Urinary bladder (tissue), 4 donors: ENCODE results near the gene IFNK. TPM values are rescaled to one million over a fixed set of nuclear protein-coding genes. Genes with fewer than 3 reads are reported as not detected.

Source experiments
- DNase-seq: peaks from one replicate; pipeline ENCODE4 v3.0.0-alpha.2; 2015; ENCODE audit errors: extremely low spot score
- H3K27ac ChIP-seq: one replicate; pipeline ENCODE4 v1.5.1; 2013; ENCODE audit warnings: low read depth, mild to moderate bottlenecking, moderate library complexity
- H3K36me3 ChIP-seq: one replicate; pipeline ENCODE4 v1.6.1; 2013; ENCODE audit warnings: mild to moderate bottlenecking, moderate library complexity; ENCODE audit not compliant: insufficient read depth
- H3K4me1 ChIP-seq: one replicate; pipeline ENCODE4 v1.6.1; 2013; ENCODE audit warnings: mild to moderate bottlenecking, moderate library complexity; ENCODE audit not compliant: insufficient read depth
- H3K4me3 ChIP-seq: one replicate; pipeline ENCODE4 v1.5.1; 2013; ENCODE audit warnings: low read depth, low read length
- WGBS: extraction: QIAGEN DNeasy Blood & Tissue Kit; methylation state at CpG from one replicate; pipeline ENCODE4 v1.1.7; 2013; 5-methylcytosine and 5-hydroxymethylcytosine counted together
- polyA plus RNA-seq: library from polyadenylated mRNA; stranded (reverse); fragments of 200-250 nt; gene quantifications from one replicate; pipeline ENCODE4 v1.2.3, GENCODE V29; 2013
- total RNA-seq: library from RNA; depleted of rRNA; stranded (reverse); fragments of >200 nt; gene quantifications from one replicate; pipeline ENCODE4 v1.2.3, GENCODE V29; 2014
- donor health status: healthy with polysubstance abuse.
- donor health status: healthy.

The IFNK gene
- total and polyA plus RNA-seq, 2 donors, result not detected

DNA sequence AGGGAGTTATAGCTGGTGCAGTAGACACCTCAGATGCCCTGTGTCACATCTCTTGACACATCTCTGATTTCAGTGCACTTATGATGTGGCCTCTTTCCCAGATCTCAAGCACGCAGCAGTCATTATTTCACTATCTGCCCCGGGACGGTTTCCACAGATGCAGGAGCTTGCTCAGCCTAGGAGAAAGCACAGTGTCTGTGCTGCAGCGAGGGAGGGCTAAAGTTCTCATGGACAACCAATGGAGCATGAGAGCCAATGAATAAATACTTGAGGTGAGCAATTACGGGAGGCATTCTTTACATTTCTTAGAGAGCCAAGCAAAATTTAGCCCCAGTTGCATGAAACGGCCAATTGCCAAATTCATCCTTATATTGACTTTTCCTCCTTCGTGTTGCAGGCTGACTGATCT, 12.9 kb downstream of the IFNK start:
- H3K36me3 ChIP-seq, result no peaks in the 10 kb centered on the region
- WGBS, result 69% methylated on average over 7 of the region's 7 CpGs
- peaks cover 3% of the 10 kb centered on the region for H3K4me1 ChIP-seq
- no peak overlapping the region for H3K27ac ChIP-seq
- DNase-seq, result no peak
- H3K4me3 ChIP-seq, result no peak overlapping the region

DNA sequence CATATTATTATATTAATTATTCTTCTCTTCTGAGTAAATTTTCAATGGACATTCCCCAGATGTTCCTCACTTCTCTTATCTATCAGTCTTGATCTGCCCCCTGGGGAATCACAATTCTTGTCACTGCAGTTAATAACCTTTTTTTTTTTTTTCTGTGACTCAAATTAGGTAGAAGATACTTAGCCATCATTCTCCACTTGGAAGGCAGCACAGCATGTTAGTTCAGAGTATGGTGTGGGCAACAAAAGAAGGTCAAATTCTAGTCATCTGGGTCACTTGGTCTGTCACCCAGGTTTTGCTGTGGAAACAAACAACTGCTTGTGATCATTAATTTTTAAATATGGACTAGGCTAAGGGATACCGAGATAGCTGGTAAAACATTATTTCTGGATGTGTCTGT, 13.7 kb downstream of the IFNK start:
- Histone ChIP-seq H3K27ac (no peak overlapping the region), H3K4me3 (no peak overlapping the region), H3K4me1 (peaks cover 3% of the 10 kb centered on the region), H3K36me3 (no peaks in the 10 kb centered on the region)
- 93% methylated on average over 1 of the region's 1 CpG for WGBS
- no peak for DNase-seq

DNA sequence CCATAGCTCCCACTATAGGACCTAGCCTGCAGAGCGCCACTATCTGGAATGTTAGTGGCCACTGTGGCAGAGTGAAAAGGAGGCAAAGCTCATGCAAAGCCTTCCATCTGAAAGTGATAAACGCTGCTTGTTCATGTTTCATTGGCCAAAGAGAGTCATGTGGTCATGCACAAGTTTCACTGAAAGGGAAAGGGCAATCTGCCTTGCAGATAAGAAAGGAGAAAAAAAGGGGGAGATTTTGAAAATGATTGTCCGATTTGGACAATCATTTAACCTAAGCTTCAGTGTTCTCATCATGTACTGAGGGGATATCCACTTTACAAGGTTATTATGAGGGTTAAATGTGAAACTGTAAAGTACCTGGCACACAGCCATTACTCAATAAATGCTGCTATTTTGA, 14.6 kb downstream of the IFNK start:
- WGBS, result 83% methylated on average over 3 of the region's 3 CpGs
- H3K4me1 ChIP-seq, result peaks cover 3% of the 10 kb centered on the region
- no peaks in the 10 kb centered on the region for H3K36me3 ChIP-seq
- no peak for DNase-seq
- no peak overlapping the region for H3K4me3 ChIP-seq
- H3K27ac ChIP-seq, result peak overlapping the region; percentile 45

DNA sequence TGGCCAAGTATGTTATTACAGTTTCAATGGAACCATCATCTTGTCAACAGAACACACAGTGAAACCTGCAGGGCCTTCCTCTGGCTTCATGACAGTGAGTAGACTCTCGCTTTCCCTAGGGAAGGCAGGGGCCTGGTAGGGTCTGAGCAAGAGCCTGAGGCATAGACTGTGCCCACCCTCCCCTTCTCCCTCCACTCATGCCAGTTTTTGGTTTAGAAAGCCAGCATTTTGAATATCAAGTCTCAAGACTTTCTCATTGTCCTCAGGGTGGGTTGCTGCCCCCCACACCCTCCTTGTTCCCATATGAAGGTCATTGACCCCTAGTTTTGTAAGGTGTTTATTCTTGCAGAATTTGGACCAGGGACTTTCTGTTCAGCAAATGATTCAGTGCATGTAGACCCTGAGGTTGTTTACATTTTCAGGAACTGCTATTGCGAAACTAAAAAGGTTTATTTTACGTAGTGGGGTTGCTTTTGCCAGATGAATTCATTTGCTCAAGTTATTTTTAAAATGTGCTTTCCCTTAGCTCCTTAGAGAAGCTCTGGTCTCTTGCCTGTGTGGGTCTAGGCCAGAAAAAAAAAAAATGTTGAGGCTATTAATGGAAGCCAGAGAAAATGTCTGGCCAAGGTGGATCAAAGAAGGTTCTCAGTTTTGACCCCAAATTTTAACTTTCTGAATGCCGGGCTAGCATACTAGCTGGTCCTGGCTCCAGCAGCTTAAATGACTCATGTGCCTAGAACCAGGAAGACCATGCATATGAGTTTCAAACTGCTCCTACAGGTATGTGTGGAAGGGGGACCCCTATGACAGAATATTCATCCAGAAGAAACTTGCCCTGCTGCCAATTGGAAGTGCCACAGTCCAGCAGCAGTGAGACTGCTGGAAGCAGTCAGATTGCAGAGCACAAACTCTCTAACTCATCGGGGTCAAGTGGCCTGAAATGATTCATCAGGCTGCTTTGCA, 15.7 kb downstream of the IFNK start:
- Histone ChIP-seq H3K27ac (peak overlapping the region; percentile 88), H3K4me3 (no peak overlapping the region), H3K36me3 (no peaks in the 10 kb centered on the region), H3K4me1 (peaks cover 3% of the 10 kb centered on the region)
- peak; percentile 36 for DNase-seq
- WGBS, result 29% methylated on average over 5 of the region's 5 CpGs

DNA sequence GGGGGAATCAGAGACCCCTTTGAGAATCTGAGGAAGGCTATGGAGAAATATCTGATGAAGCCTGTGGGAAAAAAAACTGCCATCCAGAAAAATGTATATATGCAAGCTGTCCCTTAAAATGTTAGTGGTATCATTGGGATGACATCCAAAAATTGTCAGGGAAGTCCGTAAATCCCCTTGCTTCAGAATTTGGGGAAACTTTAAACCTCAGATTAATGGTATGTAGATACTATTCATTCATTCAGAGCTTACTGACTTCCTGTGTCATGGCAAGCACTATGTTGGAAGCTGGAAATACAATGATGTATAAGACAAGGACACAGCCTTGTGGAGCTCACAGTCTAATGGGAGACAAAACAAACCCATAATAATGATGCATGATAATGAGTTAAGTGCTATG, 16.4 kb downstream of the IFNK start:
- H3K4me1 ChIP-seq, result peaks cover 2% of the 10 kb centered on the region

DNA sequence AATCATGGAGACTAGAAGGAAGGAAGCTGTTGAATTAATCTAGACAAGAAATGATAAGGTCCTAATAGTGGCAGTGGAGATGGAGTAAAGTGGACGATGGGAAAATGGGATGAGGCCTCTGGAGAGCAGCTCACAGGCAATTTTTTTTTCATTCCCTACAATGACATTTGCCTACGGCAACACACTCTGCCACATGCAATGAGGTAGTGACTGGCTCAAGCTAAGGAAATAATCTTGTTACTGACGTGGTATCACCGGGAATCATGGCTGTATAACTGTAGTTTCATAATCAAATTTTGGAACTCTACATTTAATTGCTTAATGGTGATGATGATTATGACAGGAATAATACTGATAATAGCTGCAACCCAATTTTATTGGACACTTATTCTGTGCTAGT, 17.6 kb downstream of the IFNK start:
- H3K36me3 ChIP-seq, result no peaks in the 10 kb centered on the region
- no peak overlapping the region for H3K27ac ChIP-seq
- no peak overlapping the region for H3K4me3 ChIP-seq
- 96% methylated on average over 4 of the region's 4 CpGs for WGBS
- no peak for DNase-seq
- H3K4me1 ChIP-seq, result peaks cover 2% of the 10 kb centered on the region

More for the DNA sequence above, 16.4 kb downstream of the IFNK start:
- Histone ChIP-seq H3K36me3 (no peaks in the 10 kb centered on the region), H3K4me3 (no peak overlapping the region), H3K27ac (no peak overlapping the region)
- WGBS, result 37% methylated on average over 1 of the region's 1 CpG
- no peak for DNase-seq

DNA sequence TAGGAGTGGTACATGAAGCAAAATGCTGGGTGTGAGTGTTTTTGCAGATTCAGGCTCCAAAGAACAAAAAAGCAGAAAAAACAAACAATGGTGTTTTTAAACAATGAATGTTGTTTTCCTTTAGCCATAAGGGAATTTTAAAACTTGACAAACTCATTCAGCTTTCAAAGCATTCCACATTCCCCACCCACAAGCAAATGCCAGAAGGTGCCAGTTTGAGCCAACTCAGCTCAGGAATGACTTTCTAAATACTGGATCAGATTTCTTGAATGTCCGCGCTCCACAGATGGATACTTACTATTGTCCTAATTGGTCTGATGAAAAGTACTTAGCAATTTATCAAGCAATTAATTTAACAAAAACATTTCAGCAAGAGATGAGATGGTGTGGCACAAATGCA, 18.4 kb downstream of the IFNK start:
- Histone ChIP-seq H3K36me3 (no peaks in the 10 kb centered on the region), H3K4me1 (peaks cover 2% of the 10 kb centered on the region), H3K27ac (no peak overlapping the region), H3K4me3 (no peak overlapping the region)
- WGBS, result 95% methylated on average over 2 of the region's 2 CpGs
- DNase-seq, result no peak

DNA sequence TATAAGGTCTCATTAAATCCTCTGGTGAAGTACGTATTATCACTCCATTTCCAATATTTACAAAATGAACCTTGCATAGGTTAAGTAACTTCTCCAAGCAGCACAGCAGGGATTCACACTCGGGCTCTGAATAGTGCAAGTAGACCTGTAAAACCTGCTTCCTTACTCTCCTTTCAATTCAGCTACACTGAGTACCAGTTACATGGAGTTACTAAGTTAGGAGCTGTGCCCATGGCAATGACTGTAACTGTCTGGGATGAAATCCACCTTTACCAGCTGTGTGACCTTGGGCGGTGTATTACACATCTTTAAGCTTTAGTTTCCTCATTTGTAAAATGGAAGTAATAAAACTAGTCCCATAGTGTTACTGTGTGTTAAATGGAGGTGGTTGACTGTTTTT, 21.4 kb downstream of the IFNK start:
- Histone ChIP-seq H3K4me3 (no peak overlapping the region), H3K36me3 (no peaks in the 10 kb centered on the region), H3K27ac (no peak overlapping the region), H3K4me1 (no peaks in the 10 kb centered on the region)
- no peak for DNase-seq
- 97% methylated on average over 3 of the region's 3 CpGs for WGBS

DNA sequence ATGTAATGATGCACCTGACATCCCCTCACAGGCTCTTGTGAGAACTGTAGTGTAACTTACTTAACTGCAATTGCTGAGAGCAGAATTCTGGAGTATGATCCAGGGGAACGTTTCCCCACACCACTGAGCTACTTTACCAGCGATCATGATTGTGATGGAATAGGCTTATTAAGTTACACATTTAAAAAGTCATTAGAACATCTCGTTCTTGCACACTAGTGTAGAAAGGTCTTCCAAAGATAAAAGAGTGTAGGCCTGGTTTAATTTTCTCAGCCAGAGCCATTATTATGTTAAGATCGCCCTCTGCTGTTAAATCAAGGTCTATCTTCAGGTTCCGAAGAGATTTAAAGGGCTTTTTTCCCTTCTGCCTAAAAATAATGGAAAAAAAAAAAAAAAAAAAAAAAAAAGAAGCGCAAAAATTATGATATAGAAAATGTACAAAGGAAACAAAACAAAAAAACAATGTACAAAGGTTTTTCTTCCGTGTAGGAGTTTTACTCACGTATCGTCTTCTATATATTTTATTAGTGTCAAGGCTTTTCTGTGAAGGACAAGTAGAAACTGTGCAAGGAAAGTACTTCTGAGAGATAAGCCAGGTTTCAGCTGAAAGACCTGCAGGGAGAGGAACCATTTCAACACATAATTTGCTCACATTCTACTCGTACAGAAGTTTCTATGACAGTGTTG, 24.1 kb downstream of the IFNK start:
- H3K36me3 ChIP-seq, result peaks cover 1% of the 10 kb centered on the region
- no peak overlapping the region for H3K27ac ChIP-seq
- WGBS, result 42% methylated on average over 10 of the region's 10 CpGs

DNA sequence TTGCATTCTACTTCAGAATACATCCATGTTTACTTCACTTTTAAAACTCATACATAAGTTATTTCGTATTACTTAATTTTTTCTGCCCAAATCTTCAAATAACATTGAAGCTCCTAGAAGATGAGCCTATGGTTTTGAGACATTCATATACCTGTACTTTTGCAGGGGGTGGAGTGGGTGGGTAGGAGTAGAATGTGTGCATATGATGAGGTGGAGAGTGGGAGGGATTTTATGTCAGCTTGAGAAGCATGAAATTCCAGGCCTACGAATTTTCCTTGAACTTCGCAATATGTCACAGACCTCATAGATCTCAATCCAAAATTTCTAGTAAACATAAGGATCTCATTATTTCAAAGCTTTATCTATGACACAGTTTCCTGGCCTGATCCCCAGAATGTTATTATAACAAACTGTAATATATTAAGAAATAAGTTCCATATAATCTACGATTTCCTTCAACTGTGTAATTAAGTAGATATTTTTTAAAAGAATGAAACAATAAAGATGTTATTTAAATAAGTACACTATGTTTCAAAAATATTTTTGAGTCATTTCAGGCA, 25.2 kb downstream of the IFNK start:
- 65% methylated on average over 4 of the region's 4 CpGs for WGBS
- Histone ChIP-seq H3K4me1 (no peaks in the 10 kb centered on the region), H3K27ac (no peak overlapping the region), H3K4me3 (no peak overlapping the region), H3K36me3 (peaks cover 3% of the 10 kb centered on the region)
- DNase-seq, result peak; percentile 36

More for the DNA sequence above, 24.1 kb downstream of the IFNK start:
- Histone ChIP-seq H3K4me1 (no peaks in the 10 kb centered on the region), H3K4me3 (no peak overlapping the region)
- no peak for DNase-seq

DNA sequence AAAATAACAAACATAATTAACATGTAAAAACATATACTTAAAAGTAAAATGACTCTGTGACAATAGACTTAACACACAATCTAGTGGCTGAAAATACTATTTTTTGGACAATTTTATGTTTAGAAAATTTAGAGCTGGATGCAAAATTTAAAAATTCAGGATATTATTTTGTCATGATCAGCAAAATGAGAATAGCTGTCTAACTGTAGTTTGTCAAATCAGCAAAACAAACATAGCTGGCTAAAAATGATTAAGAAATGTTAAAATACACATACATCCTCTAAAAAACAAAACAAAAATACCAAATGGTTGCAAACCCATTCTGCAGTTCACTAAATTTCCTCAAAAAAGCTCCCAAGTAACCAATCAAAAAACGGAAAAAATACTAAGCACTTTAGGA, 30.6 kb downstream of the IFNK start:
- H3K36me3 ChIP-seq, result peaks cover 4% of the 10 kb centered on the region
- DNase-seq, result no peak
- H3K27ac ChIP-seq, result no peak overlapping the region
- no peak overlapping the region for H3K4me3 ChIP-seq
- 99% methylated on average over 1 of the region's 1 CpG for WGBS
- no peaks in the 10 kb centered on the region for H3K4me1 ChIP-seq

DNA sequence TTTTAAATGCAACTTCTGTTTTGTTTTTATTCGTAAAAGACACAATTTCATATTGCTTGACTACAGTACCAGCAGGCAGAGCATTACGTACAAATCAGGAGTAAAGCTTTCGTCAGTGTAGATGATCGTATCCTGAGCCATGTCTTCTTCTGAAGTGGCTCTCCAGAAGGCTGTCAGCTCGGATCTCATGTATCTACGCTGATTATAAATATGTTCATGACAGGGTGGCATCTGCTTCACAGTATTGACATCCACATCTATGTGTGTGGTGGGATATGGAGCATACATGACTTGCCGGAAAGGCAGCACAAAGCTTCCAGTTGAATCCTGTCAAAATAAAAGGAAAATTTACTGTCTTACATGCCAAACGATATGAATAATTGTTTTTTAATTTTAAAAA, 32.4 kb downstream of the IFNK start:
- no peaks in the 10 kb centered on the region for H3K4me1 ChIP-seq
- no peak overlapping the region for H3K4me3 ChIP-seq
- H3K36me3 ChIP-seq, result peaks cover 4% of the 10 kb centered on the region
- 91% methylated on average over 8 of the region's 8 CpGs for WGBS
- H3K27ac ChIP-seq, result no peak overlapping the region
- no peak for DNase-seq

DNA sequence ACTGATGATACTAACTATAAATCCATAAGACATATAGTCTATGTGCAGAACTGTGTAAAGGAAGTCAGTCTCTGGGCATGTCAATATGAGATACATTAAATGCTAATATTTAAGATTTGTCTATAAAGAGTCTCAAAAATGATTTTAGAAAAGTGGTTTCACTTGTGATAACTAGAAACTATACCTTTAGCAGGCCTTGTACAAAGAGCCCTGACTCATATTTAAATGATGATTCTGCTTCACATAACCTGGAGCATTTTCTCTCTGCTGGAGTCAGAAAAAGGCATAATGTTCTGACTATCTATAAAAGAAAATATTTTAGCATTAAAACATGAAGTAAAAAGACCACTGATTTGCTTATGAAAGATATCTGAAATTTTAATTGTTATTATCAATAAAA, 34.2 kb downstream of the IFNK start:
- Histone ChIP-seq H3K4me3 (no peak overlapping the region), H3K4me1 (no peaks in the 10 kb centered on the region), H3K27ac (no peak overlapping the region), H3K36me3 (peaks cover 2% of the 10 kb centered on the region)
- DNase-seq, result no peak

DNA sequence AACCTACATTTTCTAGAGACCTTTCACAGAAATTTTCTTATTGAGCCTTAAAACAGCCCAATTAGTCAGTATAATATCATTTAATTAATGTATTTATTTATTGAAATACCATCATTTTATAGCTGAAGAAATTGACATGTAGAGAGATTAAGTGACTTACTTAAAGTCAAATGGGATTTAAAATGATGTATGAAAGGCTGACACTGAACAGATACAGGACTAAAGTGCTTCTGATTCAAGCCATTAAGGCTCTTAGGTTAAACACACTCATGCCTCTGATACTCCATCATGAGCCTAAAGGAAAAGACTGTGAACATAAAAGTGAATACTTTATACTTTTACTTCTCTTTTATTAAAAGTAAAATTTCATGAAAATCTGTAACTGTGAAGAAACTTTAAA, 36.4 kb downstream of the IFNK start:
- no peak for DNase-seq
- H3K4me1 ChIP-seq, result no peaks in the 10 kb centered on the region
- no peaks in the 10 kb centered on the region for H3K36me3 ChIP-seq
- H3K4me3 ChIP-seq, result no peak overlapping the region
- H3K27ac ChIP-seq, result no peak overlapping the region
